ENCODE data around the gene PCOLCE2.

Gene PCOLCE2

DNA sequence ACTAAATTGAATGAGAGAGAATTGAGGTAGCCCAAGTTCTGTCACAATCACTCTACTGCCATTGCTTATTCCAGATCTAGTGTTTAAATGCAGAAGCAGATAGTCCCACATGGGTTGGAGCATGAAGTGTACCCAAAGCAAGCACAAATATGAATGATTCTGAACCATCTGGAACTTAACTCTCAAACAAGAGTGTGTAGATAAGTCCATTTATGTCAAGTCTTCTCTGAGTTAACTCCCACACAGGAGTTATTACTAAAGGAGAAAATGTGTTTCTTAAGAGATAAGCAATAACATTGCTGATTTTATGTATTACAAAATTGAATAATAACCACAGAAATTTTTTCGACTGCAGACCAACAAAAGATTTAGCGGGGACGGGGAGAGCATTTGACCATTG is 41.0 kb upstream of the PCOLCE2 start:
- no peak overlapping the region for H3K4me3 ChIP-seq (ENCODE audit: low read depth, low read length)

DNA sequence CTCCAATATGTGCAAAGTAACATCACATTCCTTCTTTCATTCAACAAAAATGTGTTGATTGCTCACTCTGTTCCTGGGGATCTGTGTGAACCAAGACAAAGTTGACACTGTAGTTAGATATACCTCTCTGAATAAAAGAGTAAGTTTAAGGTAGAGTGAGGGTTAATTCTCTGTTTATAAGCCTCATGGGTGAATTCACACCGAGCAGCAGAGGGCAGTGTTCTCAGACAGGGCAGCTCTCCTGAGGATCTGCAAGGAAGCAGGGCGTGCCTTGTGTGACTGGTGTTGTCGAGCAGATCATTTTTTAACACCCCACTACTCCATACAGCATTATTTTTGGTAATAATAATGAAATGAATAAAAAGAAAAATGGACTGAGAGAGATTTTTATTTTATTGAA is 40.2 kb upstream of the PCOLCE2 start:
- H3K4me3 ChIP-seq (ENCODE audit: low read depth, low read length): no peak overlapping the region
- TF ChIP-seq, protein P1, sequence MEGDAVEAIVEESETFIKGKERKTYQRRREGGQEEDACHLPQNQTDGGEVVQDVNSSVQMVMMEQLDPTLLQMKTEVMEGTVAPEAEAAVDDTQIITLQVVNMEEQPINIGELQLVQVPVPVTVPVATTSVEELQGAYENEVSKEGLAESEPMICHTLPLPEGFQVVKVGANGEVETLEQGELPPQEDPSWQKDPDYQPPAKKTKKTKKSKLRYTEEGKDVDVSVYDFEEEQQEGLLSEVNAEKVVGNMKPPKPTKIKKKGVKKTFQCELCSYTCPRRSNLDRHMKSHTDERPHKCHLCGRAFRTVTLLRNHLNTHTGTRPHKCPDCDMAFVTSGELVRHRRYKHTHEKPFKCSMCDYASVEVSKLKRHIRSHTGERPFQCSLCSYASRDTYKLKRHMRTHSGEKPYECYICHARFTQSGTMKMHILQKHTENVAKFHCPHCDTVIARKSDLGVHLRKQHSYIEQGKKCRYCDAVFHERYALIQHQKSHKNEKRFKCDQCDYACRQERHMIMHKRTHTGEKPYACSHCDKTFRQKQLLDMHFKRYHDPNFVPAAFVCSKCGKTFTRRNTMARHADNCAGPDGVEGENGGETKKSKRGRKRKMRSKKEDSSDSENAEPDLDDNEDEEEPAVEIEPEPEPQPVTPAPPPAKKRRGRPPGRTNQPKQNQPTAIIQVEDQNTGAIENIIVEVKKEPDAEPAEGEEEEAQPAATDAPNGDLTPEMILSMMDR (IDR thresholded peaks at IDR 0.05; ENCODE audit: low read depth, low read length): no peak

More for the DNA sequence above, 41.0 kb upstream of the PCOLCE2 start:
- TF ChIP-seq, protein P1 (IDR thresholded peaks at IDR 0.05; ENCODE audit: low read depth, low read length): no peak

GRCh38 chr3:142926368-142926944 is 37.6 kb upstream of the PCOLCE2 start:
- H3K4me3 ChIP-seq (ENCODE audit: low read depth, low read length): no peak overlapping the region
- TF ChIP-seq, protein P1 (IDR thresholded peaks at IDR 0.05; ENCODE audit: low read depth, low read length): no peak

DNA sequence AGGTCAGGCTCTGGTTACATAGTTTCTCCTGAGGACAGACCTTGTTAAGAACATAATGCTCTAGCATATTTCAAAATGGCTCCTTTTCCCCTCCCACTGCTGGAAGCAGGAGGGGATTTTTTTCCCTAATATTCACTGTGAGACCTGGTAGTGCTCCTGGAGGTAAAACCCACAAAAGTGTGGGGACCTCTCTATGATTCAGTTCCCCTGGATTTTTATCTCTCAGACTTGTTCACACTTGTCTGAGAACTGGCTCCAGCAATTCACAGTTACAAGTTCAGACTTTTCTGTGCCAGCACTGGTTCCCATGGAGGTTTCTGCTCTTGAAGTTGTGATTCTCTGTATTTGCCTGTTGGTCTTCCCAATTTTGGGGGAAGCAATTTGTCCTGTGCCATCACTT is 36.3 kb upstream of the PCOLCE2 start:
- H3K4me3 ChIP-seq (ENCODE audit: low read depth, low read length): no peak overlapping the region
- TF ChIP-seq, protein P1 (IDR thresholded peaks at IDR 0.05; ENCODE audit: low read depth, low read length): no peak

DNA sequence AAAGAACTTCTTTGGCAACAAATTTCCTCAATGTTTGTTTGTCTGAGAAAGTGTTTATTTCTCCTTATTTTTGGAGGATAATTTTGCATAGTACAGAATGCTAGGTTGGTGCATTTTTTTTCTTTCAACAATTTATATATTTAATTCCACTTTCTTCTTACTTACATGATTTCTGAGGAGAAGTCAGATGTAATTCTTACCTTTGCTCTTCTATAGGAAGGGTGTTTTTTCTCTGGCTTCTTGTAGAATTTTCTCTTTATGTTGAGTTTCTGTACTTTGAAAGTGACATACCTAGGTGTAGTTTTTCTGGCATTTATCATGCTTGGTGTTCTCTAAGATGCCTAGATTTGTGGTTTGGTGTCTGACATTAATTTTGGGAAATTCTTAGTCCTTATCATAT is 34.8 kb upstream of the PCOLCE2 start:
- no peak overlapping the region for H3K4me3 ChIP-seq (ENCODE audit: low read depth, low read length)
- TF ChIP-seq, protein P1 (IDR thresholded peaks at IDR 0.05; ENCODE audit: low read depth, low read length): no peak

DNA sequence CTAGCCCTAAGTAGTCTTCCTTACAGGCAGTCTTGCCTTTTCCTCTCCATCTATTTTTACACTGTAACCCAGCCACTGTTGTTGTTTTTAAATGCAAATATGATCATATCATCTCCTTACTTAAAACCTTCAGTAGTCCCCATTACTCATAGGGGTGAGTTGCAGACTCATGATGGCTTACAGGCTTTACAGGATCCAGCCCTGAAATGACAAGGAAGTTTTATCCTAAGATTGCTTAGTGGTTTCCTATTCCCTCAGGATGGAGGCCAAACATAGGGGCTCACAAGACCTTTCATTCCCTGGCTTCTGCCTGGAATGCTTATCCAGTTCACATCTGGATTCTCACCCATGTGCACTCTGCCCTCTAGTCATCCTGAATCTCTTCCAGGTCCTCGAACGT is 27.7 kb upstream of the PCOLCE2 start:
- no peak overlapping the region for H3K4me3 ChIP-seq (ENCODE audit: low read depth, low read length)
- TF ChIP-seq, protein P1 (IDR thresholded peaks at IDR 0.05; ENCODE audit: low read depth, low read length): no peak

- TF ChIP-seq, protein P1 (IDR thresholded peaks at IDR 0.05; ENCODE audit: low read depth, low read length): no peak
- no peak overlapping the region for H3K4me3 ChIP-seq (ENCODE audit: low read depth, low read length)
Observed at GRCh38 chr3:142915636-142916035, 26.8 kb upstream of the PCOLCE2 start.

All from WI38 (cell line).